ENCODE results near the gene SLC10A1. TPM values are rescaled to one million over a fixed set of nuclear protein-coding genes. Genes with fewer than 3 reads are reported as not detected.

Gene SLC10A1
- polyA plus RNA-seq, 4 donors, result 0.08 to 0.23 (median 0.15) TPM

- no peak for DNase-seq (ENCODE audit: low read depth in 4 of 4, low spot score in 3 of 4)
These were observed 14.3 kb upstream of the SLC10A1 start for GRCh38 chr14:69811227-69811867.

GRCh38 chr14:69808919-69809808, 12.1 kb upstream of the SLC10A1 start:
- DNase-seq (ENCODE audit: low read depth in 4 of 4, low spot score in 3 of 4), result no peak

GRCh38 chr14:69807192-69807591, 10.2 kb upstream of the SLC10A1 start:
- DNase-seq (ENCODE audit: low read depth in 4 of 4, low spot score in 3 of 4), result no peak

GRCh38 chr14:69804902-69805301, 7.9 kb upstream of the SLC10A1 start:
- no peak for DNase-seq (ENCODE audit: low read depth in 4 of 4, low spot score in 3 of 4)

GRCh38 chr14:69803753-69804152, 6.7 kb upstream of the SLC10A1 start:
- no peak for DNase-seq (ENCODE audit: low read depth in 4 of 4, low spot score in 3 of 4)

GRCh38 chr14:69798339-69798735, 1.3 kb upstream of the SLC10A1 start:
- DNase-seq (ENCODE audit: low read depth in 4 of 4, low spot score in 3 of 4), result no peak

- no peak for DNase-seq (ENCODE audit: low read depth in 4 of 4, low spot score in 3 of 4)
These were observed 715 bp upstream of the SLC10A1 start for GRCh38 chr14:69797573-69798338.

- DNase-seq (ENCODE audit: low read depth in 4 of 4, low spot score in 3 of 4), result no peak
These were observed 1.4 kb downstream of the SLC10A1 start for GRCh38 chr14:69795691-69796090.

GRCh38 chr14:69794791-69795190, 2.2 kb downstream of the SLC10A1 start:
- DNase-seq (ENCODE audit: low read depth in 4 of 4, low spot score in 3 of 4), result no peak

GRCh38 chr14:69792887-69793421, 4.1 kb downstream of the SLC10A1 start:
- DNase-seq (ENCODE audit: low read depth in 4 of 4, low spot score in 3 of 4), result no peak

- DNase-seq (ENCODE audit: low read depth in 4 of 4, low spot score in 3 of 4), result no peak
These were observed 7.9 kb downstream of the SLC10A1 start for GRCh38 chr14:69789118-69789640.

GRCh38 chr14:69786603-69787002, 10.4 kb downstream of the SLC10A1 start:
- DNase-seq (ENCODE audit: low read depth in 4 of 4, low spot score in 3 of 4), result no peak

- DNase-seq (ENCODE audit: low read depth in 4 of 4, low spot score in 3 of 4), result no peak
These were observed 12.1 kb downstream of the SLC10A1 start for GRCh38 chr14:69784942-69785341.

- DNase-seq (ENCODE audit: low read depth in 4 of 4, low spot score in 3 of 4), result no peak
These were observed 16.1 kb downstream of the SLC10A1 start for GRCh38 chr14:69780952-69781351.

GRCh38 chr14:69780092-69780491, 16.9 kb downstream of the SLC10A1 start:
- no peak for DNase-seq (ENCODE audit: low read depth in 4 of 4, low spot score in 3 of 4)

- no peak for DNase-seq (ENCODE audit: low read depth in 4 of 4, low spot score in 3 of 4)
These were observed 18.0 kb downstream of the SLC10A1 start for GRCh38 chr14:69779088-69779487.

GRCh38 chr14:69776875-69777453, 20.1 kb downstream of the SLC10A1 start:
- no peak for DNase-seq (ENCODE audit: low read depth in 4 of 4, low spot score in 3 of 4)

- DNase-seq (ENCODE audit: low read depth in 4 of 4, low spot score in 3 of 4), result no peak
These were observed 22.0 kb downstream of the SLC10A1 start for GRCh38 chr14:69775012-69775411.

- no peak for DNase-seq (ENCODE audit: low read depth in 4 of 4, low spot score in 3 of 4)
These were observed 23.3 kb downstream of the SLC10A1 start for GRCh38 chr14:69773571-69774276.

Measured in right renal pelvis (tissue), 4 donors.